Stimulated activated CD8-positive, alpha-beta memory T cell treated with anti-CD3 and anti-CD28 coated beads, Interleukin-15, amount 100 ng/mL, for 1 hour (primary cell): ENCODE data around the gene COX20.

Experiments used
- DNase-seq: peaks from one replicate; pipeline ENCODE4 v3.0.0-alpha.2; 2020; ENCODE audit warnings: low read depth

The COX20 gene

DNA sequence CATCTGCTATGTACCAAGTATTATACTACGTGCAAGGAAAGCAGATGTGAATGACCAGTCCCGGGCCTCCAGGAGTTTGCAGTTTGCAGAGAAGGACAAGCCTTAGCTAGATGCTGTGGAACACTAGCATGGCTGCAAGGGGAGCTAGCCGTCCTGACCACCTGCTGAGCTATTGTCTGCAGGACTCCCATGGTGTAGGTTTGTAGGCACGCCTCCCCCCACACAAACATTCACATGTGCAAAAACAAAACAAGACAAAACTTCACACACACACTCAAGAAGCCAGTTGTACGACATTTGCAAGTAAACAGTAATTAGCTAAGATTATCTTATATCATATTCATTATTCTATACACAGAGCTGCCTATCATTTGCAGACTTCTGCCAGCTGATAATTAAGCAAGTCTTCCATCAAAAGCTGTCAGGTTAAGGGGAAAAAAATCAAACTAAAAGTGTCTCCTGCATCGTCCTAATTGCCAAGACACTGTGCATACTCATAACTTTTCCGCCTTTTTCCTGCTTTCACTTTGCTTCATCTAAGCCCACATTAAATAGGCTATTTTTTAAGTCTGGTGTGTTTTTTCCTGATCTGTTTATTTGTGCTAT, 39.6 kb downstream of the COX20 start:
- no peak for DNase-seq

DNA sequence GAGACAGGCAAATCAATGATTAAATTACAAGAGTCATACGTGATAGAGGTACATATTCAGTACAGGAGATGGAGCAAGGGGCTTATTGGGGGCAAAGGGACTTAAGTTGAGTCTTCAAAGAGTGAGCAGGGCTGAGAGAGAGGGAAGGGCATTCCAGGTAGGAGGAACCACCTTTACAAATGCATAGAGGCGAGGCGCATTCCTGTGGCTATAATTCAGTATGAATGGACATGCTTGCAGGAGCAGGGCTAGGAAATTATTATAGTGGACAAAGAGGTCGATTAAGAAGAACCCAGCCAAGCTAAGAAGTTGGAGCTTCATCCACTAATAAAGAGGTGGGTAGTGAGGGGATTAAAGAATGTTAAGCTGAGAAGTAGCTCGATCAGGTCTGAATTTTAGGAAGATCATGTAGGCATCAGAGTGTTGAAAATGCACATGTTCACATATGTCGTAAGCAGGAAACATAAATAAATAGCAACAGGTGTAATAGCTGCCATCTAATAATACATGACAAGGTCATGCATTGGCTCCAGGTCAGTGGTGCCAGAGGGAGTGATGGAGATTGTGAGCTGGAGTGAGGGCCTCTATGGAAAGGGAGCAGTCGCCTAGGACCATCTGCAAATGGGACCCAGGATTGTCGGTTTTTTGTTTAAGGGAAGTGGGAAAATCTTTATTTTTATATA, 40.9 kb downstream of the COX20 start:
- DNase-seq: no peak

DNA sequence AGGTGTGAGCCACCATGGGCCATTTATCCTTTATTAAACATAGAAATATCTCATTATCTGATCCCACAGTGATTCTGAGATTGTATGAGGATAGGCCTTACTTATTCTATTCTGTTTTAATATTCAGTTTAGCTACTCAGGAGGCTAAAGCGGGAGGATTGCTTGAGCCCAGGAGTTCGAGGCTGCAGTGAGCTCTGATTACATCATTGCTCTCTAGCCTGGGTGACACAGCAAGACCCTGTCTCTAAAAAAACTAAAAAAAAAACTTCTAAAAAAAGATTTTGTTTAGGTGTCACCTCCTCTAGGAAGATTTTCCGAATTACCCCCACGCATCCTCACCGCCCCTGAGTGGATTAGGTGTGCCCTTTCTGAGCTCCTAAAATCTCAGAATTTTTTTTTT, 43.2 kb downstream of the COX20 start:
- no peak for DNase-seq

DNA sequence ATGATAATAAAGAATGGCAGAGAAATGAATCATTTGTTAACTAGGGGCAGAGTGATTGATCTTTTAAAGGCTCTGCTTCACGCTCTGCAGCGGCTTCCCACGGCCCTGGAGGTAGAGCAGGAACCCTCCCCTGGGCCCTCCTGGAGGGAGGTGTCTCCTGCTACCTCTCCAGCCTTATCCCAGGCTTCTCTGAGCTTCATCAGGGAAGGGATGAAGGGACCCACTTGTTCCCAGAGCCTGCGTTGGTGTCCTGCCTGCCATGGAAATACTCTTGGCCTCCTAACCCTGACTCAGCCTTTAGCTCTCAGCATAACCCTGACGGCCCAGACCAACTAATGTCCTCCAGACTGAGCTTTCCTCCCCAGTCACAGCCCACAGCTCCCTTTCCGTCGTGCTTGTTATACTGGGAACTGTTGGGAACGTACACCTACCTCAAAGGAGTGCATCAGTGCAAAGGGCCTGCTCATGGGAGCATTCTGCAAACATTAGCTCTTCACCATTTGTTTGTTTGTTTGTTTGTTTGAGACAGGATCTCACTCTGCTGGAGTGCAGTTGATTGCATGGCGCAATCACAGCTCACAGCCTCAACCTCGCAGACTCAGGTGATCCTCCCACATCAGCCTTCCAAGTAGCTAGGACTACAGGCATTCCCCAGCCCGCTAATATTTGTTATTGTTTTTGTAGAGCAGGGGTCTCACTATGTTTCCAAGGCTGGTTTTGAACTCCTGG, 46.3 kb downstream of the COX20 start:
- DNase-seq: no peak

DNA sequence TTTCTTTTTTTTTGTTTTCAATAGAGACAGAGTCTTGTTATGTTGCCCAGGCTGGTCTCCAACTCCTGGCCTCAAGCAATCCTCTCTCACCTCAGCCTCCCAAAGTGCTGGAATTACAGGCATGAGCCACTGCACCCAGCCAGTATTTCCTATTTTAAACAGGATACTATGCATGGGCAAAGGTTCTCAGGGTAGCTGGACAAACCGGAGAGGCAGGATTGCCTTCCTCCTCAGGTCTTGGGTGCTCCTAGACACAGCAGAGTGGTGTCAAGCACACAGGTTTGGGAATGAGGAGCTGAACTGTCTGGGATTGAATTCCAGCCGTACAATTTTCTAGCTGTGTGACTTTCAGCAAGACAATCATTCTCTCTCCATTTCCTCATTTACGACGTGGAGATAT, 51.8 kb downstream of the COX20 start:
- no peak for DNase-seq

DNA sequence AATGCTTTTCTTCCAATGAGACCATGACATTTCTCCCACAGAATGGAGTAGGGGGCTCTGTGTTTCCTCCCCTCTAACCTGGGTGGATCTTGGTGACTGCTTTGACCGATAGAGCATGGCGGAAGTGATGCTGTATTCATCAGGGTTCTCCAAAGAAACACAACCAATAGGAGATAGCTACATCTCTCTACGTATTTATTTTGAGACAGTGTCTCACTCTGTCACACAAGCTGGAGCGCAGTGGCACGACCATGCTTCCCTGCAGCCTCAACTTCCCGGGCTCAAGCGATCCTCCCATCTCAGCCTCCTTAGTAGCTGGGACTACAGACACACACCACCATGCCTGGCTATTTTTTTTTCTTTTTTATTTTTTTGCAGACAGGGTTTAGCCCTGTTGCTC, 58.4 kb downstream of the COX20 start:
- no peak for DNase-seq
